ENCODE results near the gene MYO3A. TPM values are rescaled to one million over a fixed set of nuclear protein-coding genes. Genes with fewer than 3 reads are reported as not detected.

The MYO3A gene
- total and polyA plus RNA-seq, 4 donors, result 0.33 TPM; not detected in 2

DNA sequence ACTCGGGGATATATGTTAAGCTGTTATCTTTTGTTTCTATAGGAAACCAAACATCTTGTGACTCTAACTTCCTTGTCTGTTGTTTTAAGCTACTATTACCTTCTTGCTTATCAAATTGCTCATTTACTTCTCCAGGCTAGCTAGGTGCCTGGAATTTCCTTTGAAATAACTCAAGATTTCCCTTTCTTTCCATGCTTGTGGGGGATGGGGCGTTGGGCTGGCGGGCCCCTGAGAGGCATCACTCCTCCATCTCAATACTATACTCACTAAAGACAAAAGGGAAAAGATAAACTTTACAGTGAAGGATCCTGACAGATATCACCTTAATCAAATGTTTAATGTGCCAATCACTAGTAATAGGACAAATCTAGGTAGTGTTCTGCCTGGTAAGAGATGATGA is 34.7 kb upstream of the MYO3A start:
- no peak overlapping the region for H3K9ac ChIP-seq (ENCODE audit: low read depth in 1 of 2, low read length in 2 of 2)
- no peak for TF ChIP-seq JUND (IDR thresholded peaks at IDR 0.05)
- no peak for TF ChIP-seq RAD21 (IDR thresholded peaks at IDR 0.05)
- TF ChIP-seq, protein P1, sequence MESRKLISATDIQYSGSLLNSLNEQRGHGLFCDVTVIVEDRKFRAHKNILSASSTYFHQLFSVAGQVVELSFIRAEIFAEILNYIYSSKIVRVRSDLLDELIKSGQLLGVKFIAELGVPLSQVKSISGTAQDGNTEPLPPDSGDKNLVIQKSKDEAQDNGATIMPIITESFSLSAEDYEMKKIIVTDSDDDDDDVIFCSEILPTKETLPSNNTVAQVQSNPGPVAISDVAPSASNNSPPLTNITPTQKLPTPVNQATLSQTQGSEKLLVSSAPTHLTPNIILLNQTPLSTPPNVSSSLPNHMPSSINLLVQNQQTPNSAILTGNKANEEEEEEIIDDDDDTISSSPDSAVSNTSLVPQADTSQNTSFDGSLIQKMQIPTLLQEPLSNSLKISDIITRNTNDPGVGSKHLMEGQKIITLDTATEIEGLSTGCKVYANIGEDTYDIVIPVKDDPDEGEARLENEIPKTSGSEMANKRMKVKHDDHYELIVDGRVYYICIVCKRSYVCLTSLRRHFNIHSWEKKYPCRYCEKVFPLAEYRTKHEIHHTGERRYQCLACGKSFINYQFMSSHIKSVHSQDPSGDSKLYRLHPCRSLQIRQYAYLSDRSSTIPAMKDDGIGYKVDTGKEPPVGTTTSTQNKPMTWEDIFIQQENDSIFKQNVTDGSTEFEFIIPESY (IDR thresholded peaks at IDR 0.05), result no peak
- TF ChIP-seq SP1 (IDR thresholded peaks at IDR 0.05), result no peak
- TF ChIP-seq, protein P2, sequence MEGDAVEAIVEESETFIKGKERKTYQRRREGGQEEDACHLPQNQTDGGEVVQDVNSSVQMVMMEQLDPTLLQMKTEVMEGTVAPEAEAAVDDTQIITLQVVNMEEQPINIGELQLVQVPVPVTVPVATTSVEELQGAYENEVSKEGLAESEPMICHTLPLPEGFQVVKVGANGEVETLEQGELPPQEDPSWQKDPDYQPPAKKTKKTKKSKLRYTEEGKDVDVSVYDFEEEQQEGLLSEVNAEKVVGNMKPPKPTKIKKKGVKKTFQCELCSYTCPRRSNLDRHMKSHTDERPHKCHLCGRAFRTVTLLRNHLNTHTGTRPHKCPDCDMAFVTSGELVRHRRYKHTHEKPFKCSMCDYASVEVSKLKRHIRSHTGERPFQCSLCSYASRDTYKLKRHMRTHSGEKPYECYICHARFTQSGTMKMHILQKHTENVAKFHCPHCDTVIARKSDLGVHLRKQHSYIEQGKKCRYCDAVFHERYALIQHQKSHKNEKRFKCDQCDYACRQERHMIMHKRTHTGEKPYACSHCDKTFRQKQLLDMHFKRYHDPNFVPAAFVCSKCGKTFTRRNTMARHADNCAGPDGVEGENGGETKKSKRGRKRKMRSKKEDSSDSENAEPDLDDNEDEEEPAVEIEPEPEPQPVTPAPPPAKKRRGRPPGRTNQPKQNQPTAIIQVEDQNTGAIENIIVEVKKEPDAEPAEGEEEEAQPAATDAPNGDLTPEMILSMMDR (IDR thresholded peaks at IDR 0.05; ENCODE audit: low read depth, low read length, missing input control), result no peak
- whole genome bisulfite sequencing, result 32% methylated on average over 3 of the region's 3 CpGs
- no peak for DNase-seq (ENCODE audit: low spot score)
- H3K27ac ChIP-seq (ENCODE audit: low read depth in 1 of 2, low read length in 2 of 2), result no peak overlapping the region
- H3K4me1 ChIP-seq (ENCODE audit: control insufficient read depth in 4 of 4, insufficient read depth in 4 of 4, low read length in 3 of 4), result no peaks in the 10 kb centered on the region
- H3K27me3 ChIP-seq (ENCODE audit: control insufficient read depth in 4 of 4, insufficient read depth in 4 of 4, low read length in 3 of 4), result peaks cover 0 to 2% (median 0%) of the 10 kb centered on the region in 4 donors
- H3K9me3 ChIP-seq (ENCODE audit: control insufficient read depth in 4 of 4, low read length in 3 of 4), result no peaks in the 10 kb centered on the region
- no peak overlapping the region for H3K4me3 ChIP-seq (ENCODE audit: low read depth in 1 of 3, low read length in 3 of 3)
- H3K36me3 ChIP-seq (ENCODE audit: control insufficient read depth in 4 of 4, insufficient read depth in 3 of 4, low read depth in 1 of 4, low read length in 3 of 4), result no peaks in the 10 kb centered on the region

DNA sequence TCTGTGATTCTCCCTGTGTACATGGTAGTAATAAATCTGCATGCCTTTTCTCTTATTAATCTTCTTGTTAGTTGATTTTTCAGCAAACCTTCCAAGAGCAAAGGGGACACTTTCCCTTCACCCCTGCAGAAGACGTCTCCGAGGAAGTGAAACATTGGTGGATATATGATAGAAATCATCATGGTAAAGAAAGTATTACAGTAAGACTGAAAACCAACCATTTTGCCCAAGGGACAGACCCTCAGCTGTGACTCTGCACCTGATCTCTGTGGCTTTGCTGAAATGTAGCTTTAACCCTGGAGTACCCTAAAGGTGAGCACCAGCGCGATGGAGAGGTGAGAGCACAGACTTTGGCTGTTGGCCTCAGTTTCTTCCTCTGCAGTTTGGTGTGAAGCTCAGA is 32.8 kb upstream of the MYO3A start:
- peaks cover 0 to 2% (median 0%) of the 10 kb centered on the region in 4 donors for H3K27me3 ChIP-seq (ENCODE audit: control insufficient read depth in 4 of 4, insufficient read depth in 4 of 4, low read length in 3 of 4)
- TF ChIP-seq TAF1 (conservative IDR thresholded peaks at IDR 0.05), result no peak
- TF ChIP-seq HNF4A (conservative IDR thresholded peaks at IDR 0.05), result no peak
- TF ChIP-seq SP1 (IDR thresholded peaks at IDR 0.05), result no peak
- TF ChIP-seq HNF4G (IDR thresholded peaks at IDR 0.05), result no peak
- TF ChIP-seq, protein P2 (IDR thresholded peaks at IDR 0.05; ENCODE audit: low read depth, low read length, missing input control), result no peak
- TF ChIP-seq JUND (IDR thresholded peaks at IDR 0.05), result no peak
- TF ChIP-seq, protein P3, sequence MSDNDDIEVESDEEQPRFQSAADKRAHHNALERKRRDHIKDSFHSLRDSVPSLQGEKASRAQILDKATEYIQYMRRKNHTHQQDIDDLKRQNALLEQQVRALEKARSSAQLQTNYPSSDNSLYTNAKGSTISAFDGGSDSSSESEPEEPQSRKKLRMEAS (IDR thresholded peaks at IDR 0.05), result no peak
- no peak for TF ChIP-seq FOXA1 (IDR thresholded peaks at IDR 0.05)
- TF ChIP-seq, protein P4, sequence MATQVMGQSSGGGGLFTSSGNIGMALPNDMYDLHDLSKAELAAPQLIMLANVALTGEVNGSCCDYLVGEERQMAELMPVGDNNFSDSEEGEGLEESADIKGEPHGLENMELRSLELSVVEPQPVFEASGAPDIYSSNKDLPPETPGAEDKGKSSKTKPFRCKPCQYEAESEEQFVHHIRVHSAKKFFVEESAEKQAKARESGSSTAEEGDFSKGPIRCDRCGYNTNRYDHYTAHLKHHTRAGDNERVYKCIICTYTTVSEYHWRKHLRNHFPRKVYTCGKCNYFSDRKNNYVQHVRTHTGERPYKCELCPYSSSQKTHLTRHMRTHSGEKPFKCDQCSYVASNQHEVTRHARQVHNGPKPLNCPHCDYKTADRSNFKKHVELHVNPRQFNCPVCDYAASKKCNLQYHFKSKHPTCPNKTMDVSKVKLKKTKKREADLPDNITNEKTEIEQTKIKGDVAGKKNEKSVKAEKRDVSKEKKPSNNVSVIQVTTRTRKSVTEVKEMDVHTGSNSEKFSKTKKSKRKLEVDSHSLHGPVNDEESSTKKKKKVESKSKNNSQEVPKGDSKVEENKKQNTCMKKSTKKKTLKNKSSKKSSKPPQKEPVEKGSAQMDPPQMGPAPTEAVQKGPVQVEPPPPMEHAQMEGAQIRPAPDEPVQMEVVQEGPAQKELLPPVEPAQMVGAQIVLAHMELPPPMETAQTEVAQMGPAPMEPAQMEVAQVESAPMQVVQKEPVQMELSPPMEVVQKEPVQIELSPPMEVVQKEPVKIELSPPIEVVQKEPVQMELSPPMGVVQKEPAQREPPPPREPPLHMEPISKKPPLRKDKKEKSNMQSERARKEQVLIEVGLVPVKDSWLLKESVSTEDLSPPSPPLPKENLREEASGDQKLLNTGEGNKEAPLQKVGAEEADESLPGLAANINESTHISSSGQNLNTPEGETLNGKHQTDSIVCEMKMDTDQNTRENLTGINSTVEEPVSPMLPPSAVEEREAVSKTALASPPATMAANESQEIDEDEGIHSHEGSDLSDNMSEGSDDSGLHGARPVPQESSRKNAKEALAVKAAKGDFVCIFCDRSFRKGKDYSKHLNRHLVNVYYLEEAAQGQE (IDR thresholded peaks at IDR 0.05), result no peak
- TF ChIP-seq, protein P1 (IDR thresholded peaks at IDR 0.05), result no peak
- no peak for TF ChIP-seq RAD21 (IDR thresholded peaks at IDR 0.05)
- TF ChIP-seq EGR1 (IDR thresholded peaks at IDR 0.05; ENCODE audit: low read depth in 2 of 2), result no peak
- TF ChIP-seq GABPA (IDR thresholded peaks at IDR 0.05 in 1 of 2, conservative IDR thresholded peaks at IDR 0.05 in 1 of 2), result no peak
- H3K4me3 ChIP-seq (ENCODE audit: low read depth in 1 of 3, low read length in 3 of 3), result no peak overlapping the region
- 89% methylated on average over 4 of the region's 4 CpGs for WGBS
- H3K27ac ChIP-seq (ENCODE audit: low read depth in 1 of 2, low read length in 2 of 2), result no peak overlapping the region
- no peaks in the 10 kb centered on the region for H3K4me1 ChIP-seq (ENCODE audit: control insufficient read depth in 4 of 4, insufficient read depth in 4 of 4, low read length in 3 of 4)
- H3K9me3 ChIP-seq (ENCODE audit: control insufficient read depth in 4 of 4, low read length in 3 of 4), result no peaks in the 10 kb centered on the region
- H3K9ac ChIP-seq (ENCODE audit: low read depth in 1 of 2, low read length in 2 of 2), result no peak overlapping the region
- H3K36me3 ChIP-seq (ENCODE audit: control insufficient read depth in 4 of 4, insufficient read depth in 3 of 4, low read depth in 1 of 4, low read length in 3 of 4), result no peaks in the 10 kb centered on the region
- DNase-seq (ENCODE audit: low spot score), result no peak

All from liver (tissue), 9 donors.